PC-3 (cell line): ENCODE measurements around the gene PHF21B.

Experiments
- EZH2 ChIP-seq: fragments of 300-600 bp; sonication (generic); IDR thresholded peaks from one replicate; pipeline ENCODE4 v1.6.1; 2017; ENCODE audit warnings: antibody characterized with exemption, mild to moderate bottlenecking, low read length; ENCODE audit not compliant: unreplicated experiment
- TF ChIP-seq, protein P1 (sequence below): fragments of 300-600 bp; sonication (generic); conservative IDR thresholded peaks from 2 replicates; pipeline ENCODE4 v1.5.1; 2017; ENCODE audit warnings: antibody characterized with exemption, low read depth, mild to moderate bottlenecking, low read length

DNA sequence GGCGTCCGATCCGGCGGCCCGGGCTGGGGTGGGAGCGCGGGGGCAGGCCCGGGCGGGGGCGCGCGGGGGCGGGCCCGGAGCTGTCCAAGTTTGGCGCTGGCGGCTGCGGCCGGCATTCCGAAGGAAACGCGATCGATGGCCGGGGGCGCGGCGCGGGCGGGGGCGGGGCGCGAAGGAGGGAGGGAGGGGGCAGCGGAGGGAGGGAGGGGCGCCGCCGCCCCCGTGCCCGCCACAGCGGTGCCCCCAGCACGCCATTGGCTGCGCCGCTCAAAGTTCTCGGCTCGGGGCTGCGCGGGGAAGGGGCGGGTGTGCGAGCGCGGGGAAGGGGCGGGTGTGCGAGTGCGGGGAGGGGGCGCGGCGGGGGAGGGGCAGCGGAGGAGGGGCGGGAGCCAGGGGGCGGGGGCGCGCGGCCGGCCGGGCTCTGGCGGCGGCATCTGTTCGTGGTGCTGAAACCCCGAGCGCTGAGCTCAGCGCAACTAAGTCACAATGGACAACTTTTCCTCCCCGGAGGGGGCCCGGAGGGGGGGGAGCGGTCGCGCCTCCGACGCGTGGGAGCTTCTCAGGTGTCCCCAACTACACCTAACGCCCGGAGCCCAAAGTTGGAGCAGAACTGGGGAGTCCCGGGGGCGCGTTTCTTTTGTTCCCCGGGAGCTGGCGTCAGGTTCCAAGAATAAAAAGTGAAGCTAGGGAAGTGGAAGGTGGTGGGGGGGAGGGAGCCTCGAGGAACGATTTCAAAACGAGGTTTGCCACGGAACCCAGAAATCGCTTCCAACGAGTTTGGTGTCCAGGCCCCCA, 2.2 kb downstream of the PHF21B start:
- TF ChIP-seq, protein P1, sequence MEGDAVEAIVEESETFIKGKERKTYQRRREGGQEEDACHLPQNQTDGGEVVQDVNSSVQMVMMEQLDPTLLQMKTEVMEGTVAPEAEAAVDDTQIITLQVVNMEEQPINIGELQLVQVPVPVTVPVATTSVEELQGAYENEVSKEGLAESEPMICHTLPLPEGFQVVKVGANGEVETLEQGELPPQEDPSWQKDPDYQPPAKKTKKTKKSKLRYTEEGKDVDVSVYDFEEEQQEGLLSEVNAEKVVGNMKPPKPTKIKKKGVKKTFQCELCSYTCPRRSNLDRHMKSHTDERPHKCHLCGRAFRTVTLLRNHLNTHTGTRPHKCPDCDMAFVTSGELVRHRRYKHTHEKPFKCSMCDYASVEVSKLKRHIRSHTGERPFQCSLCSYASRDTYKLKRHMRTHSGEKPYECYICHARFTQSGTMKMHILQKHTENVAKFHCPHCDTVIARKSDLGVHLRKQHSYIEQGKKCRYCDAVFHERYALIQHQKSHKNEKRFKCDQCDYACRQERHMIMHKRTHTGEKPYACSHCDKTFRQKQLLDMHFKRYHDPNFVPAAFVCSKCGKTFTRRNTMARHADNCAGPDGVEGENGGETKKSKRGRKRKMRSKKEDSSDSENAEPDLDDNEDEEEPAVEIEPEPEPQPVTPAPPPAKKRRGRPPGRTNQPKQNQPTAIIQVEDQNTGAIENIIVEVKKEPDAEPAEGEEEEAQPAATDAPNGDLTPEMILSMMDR: no peak
- TF ChIP-seq EZH2: no peak
